ENCODE results near the gene ELMO2.

DNA sequence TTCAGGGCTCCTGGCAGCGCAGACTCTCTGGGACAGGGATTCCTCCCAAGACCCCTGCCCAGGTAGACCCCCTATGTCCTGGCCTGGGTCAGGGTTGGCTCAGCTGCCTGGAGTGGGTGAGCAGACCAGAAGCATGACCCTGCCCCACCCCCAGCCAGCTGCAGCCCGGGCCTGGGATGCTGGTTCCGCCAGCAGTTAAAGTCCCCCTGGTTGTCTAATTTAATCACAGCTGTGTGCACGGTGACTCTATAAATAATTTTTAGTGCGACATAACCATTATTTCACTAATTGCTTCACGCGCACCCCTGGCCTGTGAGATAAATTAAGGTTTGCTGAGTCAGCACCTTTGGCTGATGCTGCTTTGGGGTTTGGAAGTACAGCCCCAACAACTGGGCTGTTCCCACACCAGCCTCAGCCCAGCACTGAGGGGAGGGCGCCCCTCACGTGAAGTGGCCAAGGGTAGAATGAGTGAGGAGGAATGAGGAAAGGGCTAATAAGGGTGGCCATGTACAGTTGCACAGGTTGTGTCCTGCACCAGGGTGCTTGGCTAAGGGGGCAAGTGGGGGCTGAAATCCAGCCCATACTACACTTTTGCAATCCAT, 72.0 kb downstream of the ELMO2 start:
- TF ChIP-seq, protein P1, sequence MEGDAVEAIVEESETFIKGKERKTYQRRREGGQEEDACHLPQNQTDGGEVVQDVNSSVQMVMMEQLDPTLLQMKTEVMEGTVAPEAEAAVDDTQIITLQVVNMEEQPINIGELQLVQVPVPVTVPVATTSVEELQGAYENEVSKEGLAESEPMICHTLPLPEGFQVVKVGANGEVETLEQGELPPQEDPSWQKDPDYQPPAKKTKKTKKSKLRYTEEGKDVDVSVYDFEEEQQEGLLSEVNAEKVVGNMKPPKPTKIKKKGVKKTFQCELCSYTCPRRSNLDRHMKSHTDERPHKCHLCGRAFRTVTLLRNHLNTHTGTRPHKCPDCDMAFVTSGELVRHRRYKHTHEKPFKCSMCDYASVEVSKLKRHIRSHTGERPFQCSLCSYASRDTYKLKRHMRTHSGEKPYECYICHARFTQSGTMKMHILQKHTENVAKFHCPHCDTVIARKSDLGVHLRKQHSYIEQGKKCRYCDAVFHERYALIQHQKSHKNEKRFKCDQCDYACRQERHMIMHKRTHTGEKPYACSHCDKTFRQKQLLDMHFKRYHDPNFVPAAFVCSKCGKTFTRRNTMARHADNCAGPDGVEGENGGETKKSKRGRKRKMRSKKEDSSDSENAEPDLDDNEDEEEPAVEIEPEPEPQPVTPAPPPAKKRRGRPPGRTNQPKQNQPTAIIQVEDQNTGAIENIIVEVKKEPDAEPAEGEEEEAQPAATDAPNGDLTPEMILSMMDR (IDR thresholded peaks at IDR 0.05) = no peak
- TF ChIP-seq POLR2A (IDR thresholded peaks at IDR 0.05) = no peak
